Epithelial cell of esophagus (primary cell): ENCODE results near the gene WFDC6.
"Not testable (repeated sequence)": the region's sequence is repeated elsewhere in the genome, so short reads cannot be mapped to it uniquely, and the experiment has no call there.

Experiments used
- DNase-seq: peaks from one replicate; pipeline ENCODE4 v3.0.0; 2010; ENCODE audit warnings: low read depth
- H3K4me3 ChIP-seq: 2 replicates; pipeline ENCODE4 v1.5.1; 2011; ENCODE audit warnings: mild to moderate bottlenecking, low read length, control low read depth
- CTCF ChIP-seq: IDR thresholded peaks from 2 replicates; pipeline ENCODE4 v1.5.1; 2011; ENCODE audit warnings: low read depth, mild to moderate bottlenecking, low read length, control low read depth, inconsistent platforms; ENCODE audit not compliant: insufficient read depth; ENCODE audit errors: missing control alignments

Gene WFDC6

GRCh38 chr20:45576995-45577394, 37.7 kb upstream of the WFDC6 start:
- no peak overlapping the region for H3K4me3 ChIP-seq
- no peak for TF ChIP-seq CTCF
- DNase-seq, result no peak

DNA sequence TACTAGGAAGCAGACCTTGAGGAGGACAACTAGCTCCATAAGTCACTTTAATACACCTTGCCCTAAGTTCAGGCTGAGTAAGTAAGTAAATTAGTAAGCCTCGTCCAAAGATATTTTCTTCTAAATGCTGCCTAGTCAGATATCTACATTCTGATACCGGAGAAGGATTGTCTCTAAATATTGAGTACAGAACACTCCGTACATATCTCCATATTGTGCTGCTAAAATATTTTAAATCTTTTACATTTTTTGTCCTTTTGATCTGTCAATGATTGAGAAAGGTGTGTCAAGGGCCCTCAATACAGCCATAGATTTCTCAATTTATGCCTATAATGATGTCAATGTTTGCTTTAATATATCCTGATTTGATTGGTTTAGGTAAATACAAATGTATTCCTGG, 36.6 kb upstream of the WFDC6 start:
- no peak for TF ChIP-seq CTCF

DNA sequence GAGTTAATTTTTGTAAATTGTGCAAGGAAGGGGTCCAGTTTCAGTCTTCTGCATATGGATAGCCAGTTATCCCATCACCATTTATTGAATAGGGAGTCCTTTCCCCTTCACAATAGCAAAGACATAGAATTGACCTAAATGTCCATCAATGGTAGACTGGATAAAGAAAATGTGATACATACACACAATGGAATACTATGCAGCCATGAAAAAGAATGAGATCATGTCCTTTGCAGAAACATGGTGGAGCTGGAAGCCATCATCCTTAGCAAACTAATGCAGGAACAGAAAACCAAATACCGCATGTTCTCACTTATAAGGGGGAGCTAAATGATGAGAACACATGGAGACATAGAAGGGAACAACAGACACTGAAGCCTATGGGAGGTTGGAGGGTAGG, 30.4 kb upstream of the WFDC6 start:
- not testable (repeated sequence) for DNase-seq, H3K4me3 ChIP-seq

More for the DNA sequence above, 36.6 kb upstream of the WFDC6 start:
- DNase-seq, result no peak
- no peak overlapping the region for H3K4me3 ChIP-seq

DNA sequence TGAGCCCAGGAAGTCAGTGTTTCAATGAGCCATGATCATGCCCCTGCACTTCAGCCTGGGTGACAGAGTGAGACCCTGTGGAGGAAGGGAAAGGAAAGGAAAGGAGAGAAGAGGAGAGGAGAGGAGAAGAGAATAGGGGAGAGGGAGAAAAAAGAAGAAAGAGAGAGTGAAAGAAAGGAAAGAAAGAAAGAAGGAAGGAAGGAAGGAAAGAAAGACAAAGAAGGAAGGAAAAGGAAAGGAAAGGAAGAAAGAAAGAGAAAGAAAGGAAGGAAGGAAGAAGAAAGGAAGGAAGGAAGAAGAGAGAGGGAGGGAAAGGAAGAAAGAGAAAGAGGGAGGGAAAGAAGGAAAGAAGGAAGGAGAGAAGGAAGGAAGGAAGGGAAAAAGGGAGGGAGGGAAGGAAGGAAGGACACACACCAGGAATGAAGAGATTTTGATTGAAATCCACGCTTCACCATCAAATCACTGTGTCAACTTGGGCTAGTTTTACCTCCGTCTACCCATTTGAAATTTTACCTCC, 25.5 kb upstream of the WFDC6 start:
- H3K4me3 ChIP-seq, result no peak overlapping the region

GRCh38 chr20:45555198-45555597, 15.9 kb upstream of the WFDC6 start:
- DNase-seq, result no peak
- H3K4me3 ChIP-seq, result no peak overlapping the region
- TF ChIP-seq CTCF, result no peak

More for the DNA sequence above, 25.5 kb upstream of the WFDC6 start:
- DNase-seq, result no peak
- TF ChIP-seq CTCF, result no peak

DNA sequence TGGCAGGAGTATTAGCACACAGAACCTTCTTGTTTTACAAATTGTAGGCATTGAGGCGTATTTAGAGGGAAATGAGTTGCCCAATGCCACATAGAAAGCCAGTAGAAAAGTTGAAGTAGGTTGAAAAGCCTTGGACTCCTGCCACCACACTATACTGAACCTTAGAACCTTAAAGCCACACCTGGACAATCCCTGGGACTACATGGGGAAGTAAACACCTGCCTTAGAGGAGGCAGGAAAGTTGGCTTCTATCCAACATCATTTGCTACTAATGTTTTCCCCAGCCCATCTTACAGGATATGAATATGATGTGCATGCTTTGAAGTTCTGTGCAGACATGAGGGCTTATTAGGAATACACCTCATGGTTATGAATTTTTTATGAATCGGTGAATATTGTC, 13.2 kb upstream of the WFDC6 start:
- no peak for DNase-seq
- no peak for TF ChIP-seq CTCF
- no peak overlapping the region for H3K4me3 ChIP-seq

DNA sequence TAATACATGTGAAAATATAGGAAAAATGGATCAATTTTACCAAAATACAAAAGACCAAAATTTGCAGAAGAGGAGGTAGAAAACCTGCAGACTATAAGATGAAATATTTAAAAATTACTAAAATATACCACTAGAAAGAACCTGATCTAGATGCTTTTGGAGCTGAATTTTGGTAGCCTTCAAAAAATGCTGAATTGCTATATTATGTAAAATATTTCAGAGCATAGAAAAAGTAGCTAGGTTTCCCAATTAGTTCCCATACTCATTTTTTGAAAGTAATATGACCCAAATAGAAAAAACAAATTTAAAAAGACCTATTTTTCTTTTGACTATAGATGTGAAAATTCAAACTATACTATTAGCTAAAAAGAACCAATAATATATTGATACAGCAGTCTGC, 11.5 kb upstream of the WFDC6 start:
- no peak for DNase-seq
- no peak overlapping the region for H3K4me3 ChIP-seq
- no peak for TF ChIP-seq CTCF
